Measurements from ENCODE around the gene MTRF1. TPM values are rescaled to one million over a fixed set of nuclear protein-coding genes. Genes with fewer than 3 reads are reported as not detected.

The MTRF1 gene
- total and polyA plus RNA-seq, 11 donors, result 8.3 to 12.0 (median 10.1) TPM

DNA sequence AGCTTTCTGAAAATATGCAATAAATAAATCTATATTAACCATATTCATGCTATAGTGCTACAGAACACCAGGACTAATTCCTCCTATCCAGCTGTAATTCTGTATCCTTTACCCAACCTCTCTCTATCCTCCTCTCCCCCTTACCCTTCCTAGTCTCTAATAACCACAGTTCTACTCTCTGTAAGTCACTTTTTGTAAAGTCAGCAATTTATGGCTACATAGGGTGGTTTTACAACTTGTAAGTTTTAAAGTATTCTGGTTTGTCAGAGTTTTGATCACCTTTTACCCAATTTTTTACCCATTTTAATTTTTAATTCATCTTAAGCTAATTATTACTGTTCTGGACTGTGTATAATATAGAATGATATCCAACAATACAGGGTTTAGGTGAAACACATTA, 34.0 kb downstream of the MTRF1 start:
- intact Hi-C loops (cut with DNase I), result no loop called here
- H3K27me3 ChIP-seq, result no peaks in the 10 kb centered on the region
- no peak overlapping the region for H3K27ac ChIP-seq
- no peak for DNase-seq
- H3K36me3 ChIP-seq, result peaks cover 0 to 70% (median 30%) of the 10 kb centered on the region in 9 donors
- no peak overlapping the region for H3K4me3 ChIP-seq
- H3K4me1 ChIP-seq, result peaks cover 0 to 6% (median 0%) of the 10 kb centered on the region in 12 donors
- TF ChIP-seq POLR2A (IDR thresholded peaks at IDR 0.05), result no peak
- TF ChIP-seq, protein P1, sequence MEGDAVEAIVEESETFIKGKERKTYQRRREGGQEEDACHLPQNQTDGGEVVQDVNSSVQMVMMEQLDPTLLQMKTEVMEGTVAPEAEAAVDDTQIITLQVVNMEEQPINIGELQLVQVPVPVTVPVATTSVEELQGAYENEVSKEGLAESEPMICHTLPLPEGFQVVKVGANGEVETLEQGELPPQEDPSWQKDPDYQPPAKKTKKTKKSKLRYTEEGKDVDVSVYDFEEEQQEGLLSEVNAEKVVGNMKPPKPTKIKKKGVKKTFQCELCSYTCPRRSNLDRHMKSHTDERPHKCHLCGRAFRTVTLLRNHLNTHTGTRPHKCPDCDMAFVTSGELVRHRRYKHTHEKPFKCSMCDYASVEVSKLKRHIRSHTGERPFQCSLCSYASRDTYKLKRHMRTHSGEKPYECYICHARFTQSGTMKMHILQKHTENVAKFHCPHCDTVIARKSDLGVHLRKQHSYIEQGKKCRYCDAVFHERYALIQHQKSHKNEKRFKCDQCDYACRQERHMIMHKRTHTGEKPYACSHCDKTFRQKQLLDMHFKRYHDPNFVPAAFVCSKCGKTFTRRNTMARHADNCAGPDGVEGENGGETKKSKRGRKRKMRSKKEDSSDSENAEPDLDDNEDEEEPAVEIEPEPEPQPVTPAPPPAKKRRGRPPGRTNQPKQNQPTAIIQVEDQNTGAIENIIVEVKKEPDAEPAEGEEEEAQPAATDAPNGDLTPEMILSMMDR (IDR thresholded peaks at IDR 0.05), result no peak
- ATAC-seq, result no peak
- no peaks in the 10 kb centered on the region for H3K9me3 ChIP-seq

DNA sequence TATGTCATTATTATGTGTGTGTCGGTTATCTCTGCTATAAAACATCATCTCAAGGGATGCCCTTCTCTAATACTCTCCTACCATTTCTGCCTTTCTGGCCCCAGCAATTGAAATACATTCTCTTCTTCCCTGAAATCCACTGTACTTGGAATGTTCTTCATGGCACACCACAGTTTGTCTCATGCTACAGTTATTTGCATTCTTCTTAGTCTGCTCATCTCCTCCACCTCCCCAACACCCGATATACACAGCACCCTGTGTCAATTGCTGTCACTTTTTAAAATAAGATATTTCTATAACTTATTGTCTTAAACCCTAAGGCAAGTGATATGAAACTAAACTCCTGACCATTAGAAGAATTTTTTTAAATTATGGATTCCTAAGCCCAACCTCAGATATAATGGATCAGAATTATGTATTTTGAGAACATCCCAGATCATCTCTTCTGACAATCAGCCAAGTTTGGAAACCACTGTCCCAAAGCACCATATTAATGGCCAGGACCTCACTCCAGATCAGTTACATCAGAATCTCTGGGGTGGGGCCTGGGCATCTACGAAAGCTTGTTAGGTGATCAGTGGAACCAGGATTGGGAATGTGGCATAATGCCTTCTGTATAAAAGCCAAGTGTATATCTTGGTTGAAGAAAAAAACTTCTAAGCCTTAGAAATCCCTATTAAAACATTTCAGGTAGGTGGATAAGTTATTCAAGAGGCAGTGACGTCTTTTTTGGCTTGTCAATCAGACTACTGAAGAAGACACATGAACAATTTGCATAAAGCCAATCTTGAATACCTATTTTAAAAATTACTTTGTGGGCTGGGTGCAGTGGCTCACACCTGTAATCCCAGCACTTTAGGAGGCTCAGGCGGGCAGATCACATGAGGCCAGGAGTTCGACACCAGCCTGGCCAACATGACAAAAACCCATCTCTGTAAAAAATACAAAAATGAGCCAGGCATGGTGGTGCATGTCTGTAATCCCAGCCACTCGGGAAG, 39.0 kb downstream of the MTRF1 start:
- no peaks in the 10 kb centered on the region for H3K9me3 ChIP-seq
- H3K4me1 ChIP-seq, result no peaks in the 10 kb centered on the region
- no peaks in the 10 kb centered on the region for H3K27me3 ChIP-seq
- intact Hi-C loops (cut with DNase I), result loop anchor here in 2 of 10 donors (2.0 to 5.0 kb wide), 2 partner anchors 148 to 152 kb away; no protein-coding TSS in a partner anchor
- DNase-seq (no peak), ATAC-seq (no peak)
- 78 to 96% (median 81%) methylated on average over 7 of the region's 7 CpGs for WGBS, 4 donors
- no peak overlapping the region for H3K4me3 ChIP-seq
- no peak overlapping the region for H3K27ac ChIP-seq
- no peak for TF ChIP-seq POLR2A (IDR thresholded peaks at IDR 0.05)
- TF ChIP-seq, protein P1 (IDR thresholded peaks at IDR 0.05), result no peak
- H3K36me3 ChIP-seq, result peaks cover 0 to 58% (median 28%) of the 10 kb centered on the region in 9 donors

DNA sequence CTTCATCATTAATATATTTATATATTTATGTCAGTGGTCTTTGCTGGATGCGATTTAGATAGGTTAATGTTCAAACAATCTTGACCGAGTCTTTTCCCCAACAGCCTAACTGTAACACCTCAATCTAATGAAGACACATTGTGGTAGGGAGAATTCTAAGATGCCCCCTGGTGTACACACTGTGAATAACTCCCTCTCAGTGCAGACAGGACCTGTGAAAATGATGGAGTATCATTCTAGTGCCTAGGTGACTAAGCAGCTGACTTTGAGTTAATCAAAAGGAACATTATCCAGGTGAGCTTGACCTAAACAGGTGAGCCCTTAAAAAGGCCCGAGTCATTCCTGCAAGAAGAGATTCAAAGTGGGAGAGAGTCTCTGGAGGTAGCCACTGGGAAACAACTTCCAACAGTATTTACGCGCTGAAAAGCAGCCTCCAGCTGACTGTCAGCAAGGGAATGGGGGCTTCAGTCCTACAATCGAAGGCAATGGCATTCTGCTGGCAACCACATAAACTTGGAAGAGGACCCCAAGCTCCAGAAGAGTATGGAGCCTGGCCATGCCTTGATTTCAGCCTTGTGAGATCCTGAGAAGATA, 41.0 kb downstream of the MTRF1 start:
- Histone ChIP-seq H3K27me3 (no peaks in the 10 kb centered on the region), H3K4me3 (no peak overlapping the region), H3K27ac (no peak overlapping the region), H3K36me3 (peaks cover 0 to 50% (median 15%) of the 10 kb centered on the region in 9 donors), H3K4me1 (no peaks in the 10 kb centered on the region), H3K9me3 (no peaks in the 10 kb centered on the region)
- intact Hi-C loops (cut with DNase I), result loop anchor here in 8 of 10 donors (1.0 to 5.0 kb wide), 4 partner anchors 146 to 150 kb away; no protein-coding TSS in a partner anchor
- 48 to 56% (median 51%) methylated on average over 6 of the region's 6 CpGs for WGBS, 4 donors
- DNase-seq (peak in 2 of 5 donors; percentile 19 to 36), ATAC-seq (peak; percentile 64 to 89 (median 84))
- no peak for TF ChIP-seq POLR2A (IDR thresholded peaks at IDR 0.05)
- TF ChIP-seq, protein P1 (IDR thresholded peaks at IDR 0.05), result peak; percentile 60 to 81 (median 76)

DNA sequence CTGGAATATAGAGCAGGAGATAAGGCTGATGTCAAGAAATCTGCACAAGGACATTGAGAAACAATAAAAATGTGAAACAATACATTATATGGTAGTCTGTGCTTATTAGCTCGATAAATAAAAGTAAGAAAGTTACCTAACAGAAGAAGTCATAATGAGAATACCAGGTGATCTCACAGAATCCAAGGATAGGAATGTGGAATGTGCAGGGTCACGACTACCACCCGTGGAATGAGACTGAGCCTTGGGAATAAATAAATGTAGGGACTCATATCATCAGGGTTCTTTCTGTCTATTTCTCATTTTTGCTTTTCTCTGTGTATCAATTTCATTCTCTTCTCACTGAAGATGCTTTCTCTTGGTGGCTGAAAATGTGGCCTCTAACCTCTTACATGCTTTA, 43.0 kb downstream of the MTRF1 start:
- Histone ChIP-seq H3K36me3 (peaks cover 0 to 40% (median 5%) of the 10 kb centered on the region in 9 donors), H3K4me1 (no peaks in the 10 kb centered on the region), H3K9me3 (no peaks in the 10 kb centered on the region), H3K27ac (no peak overlapping the region), H3K4me3 (no peak overlapping the region), H3K27me3 (no peaks in the 10 kb centered on the region)
- 65 to 73% (median 67%) methylated on average over 3 of the region's 3 CpGs for WGBS, 4 donors
- TF ChIP-seq, protein P1 (IDR thresholded peaks at IDR 0.05), result no peak
- TF ChIP-seq POLR2A (IDR thresholded peaks at IDR 0.05), result no peak
- ATAC-seq (no peak), DNase-seq (no peak)
- intact Hi-C loops (cut with DNase I), result loop anchor here in 2 of 10 donors (2.0 to 5.0 kb wide), 2 partner anchors 146 to 148 kb away; no protein-coding TSS in a partner anchor

Data from heart left ventricle (tissue), 16 donors.